NCI-H1694 (cell line): ENCODE data around the gene CNIH4.
"Not testable (repeated sequence)": the region's sequence is repeated elsewhere in the genome, so short reads cannot be mapped to it uniquely, and the experiment has no call there.

Source experiments
- DNase-seq: peaks from one replicate; lab custom pipeline; 2025; lab: John Stamatoyannopoulos, UW

The CNIH4 gene

DNA sequence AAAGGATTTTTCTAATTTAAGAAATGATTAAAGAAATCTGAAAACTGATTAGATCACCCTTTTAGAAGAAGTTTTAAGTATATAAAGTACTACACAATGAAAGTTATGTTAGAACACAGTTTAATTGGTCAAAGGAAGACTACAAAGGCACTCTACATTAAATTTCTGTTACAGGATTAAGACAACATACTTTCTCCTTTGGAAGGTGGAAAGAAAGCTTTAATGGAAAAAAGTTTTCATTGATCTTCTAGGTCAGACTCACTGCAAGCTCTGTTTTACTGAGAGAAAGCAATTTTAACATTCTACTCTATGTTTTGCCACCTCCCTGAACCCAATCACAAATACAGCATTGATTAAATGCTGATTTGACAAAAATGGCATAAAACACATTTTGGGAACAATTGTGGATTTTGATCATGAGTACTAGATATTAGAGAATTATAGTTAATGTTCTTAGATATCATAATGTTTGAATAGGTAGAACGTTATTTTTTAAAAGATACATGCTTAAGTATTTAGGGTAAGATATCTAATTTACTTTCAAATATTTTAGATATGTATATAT, 45.9 kb downstream of the CNIH4 start:
- DNase-seq: no peak

DNA sequence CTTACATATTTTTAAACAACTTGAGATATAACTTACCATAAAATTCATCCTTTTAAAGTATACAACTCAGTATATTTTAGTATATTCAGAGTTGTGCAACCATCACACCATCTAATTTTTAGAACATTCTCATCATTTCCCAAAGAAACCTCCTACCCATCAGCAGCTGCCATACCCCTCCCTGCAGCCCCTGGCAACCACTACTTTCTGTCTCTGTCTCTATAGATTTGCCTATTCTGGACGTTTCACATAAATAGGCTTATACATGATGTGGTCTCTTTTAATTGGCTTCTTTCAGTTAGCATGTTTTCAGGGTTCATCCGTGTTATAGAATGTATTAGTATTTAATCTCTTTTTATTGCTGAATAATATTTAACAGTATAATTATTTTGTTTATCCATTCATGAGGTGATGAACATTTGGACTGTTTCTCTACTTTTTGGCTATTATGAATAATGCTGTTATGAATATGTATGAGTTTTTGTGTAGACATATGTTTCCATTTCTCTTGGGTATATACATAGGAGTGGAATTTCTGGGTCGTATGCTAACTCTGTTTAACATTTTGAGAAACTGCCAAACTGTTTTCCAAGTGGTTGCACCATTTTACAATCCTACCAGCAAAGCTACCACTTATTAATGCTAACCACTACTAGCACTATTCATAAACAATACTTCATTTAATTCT, 48.4 kb downstream of the CNIH4 start:
- DNase-seq: no peak

DNA sequence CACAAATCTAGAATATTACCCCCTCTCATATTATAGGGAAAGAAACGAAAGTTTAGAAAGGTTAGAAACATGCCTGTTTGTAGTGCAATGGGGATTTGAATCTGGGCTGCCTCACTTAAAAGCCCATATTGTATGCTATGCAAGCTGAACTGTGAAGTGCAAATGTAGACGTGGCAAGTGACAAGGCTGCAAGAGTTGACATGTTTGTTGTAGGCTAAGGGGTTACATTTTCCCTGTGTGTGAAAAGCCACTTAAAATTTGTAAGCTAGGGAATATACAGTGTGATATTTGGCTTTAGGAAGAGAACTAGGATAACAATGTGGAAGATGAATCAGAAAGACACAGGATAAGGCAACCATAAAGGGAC, 48.9 kb downstream of the CNIH4 start:
- no peak for DNase-seq

DNA sequence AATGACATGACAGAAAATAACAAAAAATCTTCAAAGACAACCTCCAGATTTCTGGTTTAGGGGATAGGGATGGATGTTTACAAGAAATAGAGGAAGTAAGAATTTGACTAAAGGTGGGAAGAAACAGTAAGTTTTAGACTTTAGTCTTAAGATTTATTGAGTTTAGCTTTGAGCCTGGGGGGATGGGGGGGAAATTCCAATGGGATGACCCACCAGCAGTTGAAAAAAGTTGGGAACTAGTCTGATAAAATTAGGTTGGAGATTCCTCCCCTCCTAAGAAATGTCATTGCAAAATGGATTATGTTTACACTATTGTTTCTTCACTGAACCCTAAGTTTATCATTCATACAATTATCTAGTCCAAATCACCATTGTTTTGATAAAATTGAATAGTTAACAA, 49.5 kb downstream of the CNIH4 start:
- no peak for DNase-seq

DNA sequence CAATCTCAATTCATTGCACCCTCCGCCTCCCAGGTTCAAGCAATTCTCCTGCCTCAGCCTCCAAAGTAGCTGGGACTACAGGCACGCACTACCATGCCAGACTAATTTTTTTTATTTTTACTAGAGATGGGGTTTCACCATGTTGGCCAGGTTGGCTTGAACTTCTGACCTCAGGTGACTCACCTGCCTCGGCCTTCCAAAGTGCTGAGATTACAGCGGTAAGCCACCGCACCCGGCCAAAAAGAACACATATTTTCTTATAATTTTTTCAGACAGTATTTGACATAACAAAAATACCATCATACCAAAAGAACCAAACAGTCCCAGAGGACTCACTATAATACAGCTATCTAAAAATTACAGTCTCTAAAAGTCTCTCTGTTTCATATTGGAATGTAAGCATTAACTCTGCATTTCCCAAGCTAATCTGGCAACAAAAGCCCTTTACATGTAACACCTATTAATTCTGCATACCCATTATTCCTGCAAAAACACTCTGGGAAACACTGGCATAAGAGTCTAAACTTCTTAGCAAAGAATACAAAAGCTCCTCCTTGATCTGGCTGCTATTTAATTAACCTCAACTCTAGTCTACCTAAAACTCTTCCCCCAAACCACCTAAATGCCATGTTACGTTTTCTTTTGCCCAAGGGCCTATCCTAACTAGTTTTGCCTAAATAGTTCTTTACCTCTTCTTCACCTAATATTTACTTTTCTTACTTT, 51.1 kb downstream of the CNIH4 start:
- DNase-seq: no peak

DNA sequence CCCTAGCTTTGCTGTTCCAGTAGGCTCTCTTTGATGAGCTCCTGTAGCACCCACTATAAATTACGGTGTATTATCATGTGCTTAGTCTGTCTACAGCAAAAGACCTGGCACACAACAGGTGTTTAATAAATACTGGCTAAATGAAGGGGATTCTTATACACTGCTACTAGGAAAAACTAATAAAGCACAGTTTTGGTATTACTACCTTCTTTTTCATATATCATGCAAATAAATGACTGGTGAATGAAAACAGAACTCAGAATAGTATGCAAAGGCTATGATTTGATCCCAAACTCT, 51.6 kb downstream of the CNIH4 start:
- DNase-seq: no peak

DNA sequence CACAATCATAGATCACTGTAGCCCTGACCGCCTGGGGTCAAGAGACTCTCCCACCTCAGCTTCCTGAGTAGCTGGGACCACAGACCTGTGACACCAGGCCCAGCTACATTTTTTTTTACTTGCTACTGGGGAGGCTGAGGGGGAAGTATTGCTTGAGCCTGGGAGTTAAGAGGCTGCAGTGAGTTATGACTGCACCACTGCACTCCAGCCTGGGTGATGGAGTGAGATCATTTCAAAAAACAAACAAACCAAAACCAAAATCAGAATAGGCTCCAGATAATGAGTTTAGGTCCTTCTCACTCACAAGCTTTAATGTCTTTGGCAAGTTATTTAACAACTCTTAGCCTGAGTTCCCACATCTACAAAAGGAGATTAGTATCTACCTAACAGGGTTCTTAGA, 55.1 kb downstream of the CNIH4 start:
- no peak for DNase-seq

DNA sequence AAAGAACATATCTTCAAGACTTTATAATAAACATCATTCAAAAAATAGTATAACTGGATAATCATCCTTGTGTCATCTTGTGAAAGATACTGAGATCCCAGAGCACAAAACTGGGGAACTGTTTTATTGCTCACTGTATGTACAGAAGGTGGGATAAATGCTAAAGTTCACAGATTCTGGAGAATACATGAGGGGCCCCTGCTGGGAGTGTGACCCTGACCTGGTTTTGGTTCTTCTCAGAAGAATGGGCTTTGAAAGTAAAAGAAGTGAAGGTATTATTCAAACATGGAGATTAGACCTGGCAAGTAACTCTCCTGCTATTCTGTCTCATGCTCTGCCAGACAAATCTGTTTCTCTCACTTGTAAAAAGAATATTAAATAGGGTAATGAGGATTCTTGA, 63.4 kb downstream of the CNIH4 start:
- DNase-seq: no peak

DNA sequence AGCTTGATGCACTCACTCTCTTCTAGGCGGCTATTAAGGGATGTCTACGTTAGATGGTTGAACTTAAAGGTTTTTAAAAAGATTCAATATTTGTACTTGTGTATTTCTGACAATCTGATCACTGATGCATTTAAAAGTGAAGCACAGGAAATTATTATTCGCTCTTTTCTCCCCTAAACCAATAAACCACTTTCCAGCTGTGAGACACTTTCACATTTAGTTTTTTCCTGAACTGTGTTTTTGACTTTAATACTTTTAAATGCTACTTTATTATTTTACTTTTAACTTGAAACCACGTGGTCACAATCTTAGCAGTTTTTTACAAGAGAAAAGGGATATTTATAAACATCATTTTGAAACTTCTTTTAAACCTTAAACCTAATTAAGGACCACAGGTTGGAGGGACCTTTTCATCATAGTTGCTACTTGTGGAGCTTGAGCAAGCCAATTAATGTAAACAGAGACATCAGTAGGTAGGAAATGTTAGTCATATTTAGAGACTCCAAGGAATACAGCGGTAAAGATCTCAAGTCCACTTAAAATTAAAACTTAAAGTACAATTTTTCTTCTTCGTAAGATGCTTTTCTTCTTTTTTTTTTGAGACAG, 68.7 kb downstream of the CNIH4 start:
- DNase-seq: no peak

DNA sequence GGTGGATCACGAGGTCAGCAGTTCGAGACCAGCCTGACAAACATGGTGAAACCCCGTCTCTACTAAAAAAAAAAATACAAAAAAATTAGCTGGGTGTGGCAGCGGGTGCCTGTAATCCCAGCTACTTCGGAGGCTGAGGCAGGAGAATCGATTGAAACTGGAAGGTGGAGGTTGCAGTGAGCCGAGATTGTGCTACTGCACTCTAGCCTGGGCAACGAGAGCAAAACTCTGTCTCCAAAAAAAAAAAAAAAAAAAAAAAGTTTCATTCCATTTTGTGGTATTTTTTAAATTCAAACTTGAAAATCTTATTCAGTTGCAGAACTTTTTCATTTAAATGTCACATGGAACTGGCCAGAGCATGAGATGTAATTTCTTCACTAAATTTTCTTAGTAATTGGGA, 70.2 kb downstream of the CNIH4 start:
- not testable (repeated sequence) for DNase-seq

DNA sequence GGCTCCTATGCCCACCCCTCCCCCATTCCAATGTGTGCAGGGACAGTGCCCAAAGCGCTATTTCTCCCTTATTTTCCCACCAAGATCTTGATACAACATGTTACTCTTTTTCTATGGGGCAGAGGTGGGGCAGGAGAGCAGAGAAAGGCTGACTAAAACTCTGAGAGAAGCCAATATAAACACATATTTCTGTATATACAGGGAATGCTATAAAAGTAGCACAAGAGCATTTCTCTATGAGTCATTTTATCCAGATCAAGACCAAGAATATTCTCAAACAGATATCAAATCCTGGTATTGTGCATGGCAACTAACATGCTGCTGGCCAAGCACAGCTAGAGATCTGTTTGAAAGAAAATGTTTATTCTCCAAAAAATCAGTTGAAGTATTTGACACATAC, 70.7 kb downstream of the CNIH4 start:
- no peak for DNase-seq

DNA sequence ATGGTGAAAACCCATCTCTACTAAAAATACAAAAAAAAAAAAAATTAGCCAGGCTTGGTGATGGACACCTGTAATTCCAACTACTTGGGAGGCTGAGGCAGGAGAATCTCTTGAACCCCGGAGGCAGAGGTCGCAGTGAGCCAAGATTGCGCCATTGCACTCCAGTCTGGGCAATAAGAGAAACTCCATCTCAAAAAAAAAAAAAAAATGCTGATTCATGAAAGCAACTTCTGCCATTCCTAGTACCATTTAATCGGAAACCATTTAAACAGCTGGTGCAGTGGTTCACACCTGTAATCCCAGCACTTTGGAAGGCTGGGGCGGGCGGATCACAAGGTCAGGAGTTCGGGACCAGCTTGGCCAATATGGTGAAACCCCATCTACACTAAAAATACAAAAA, 72.0 kb downstream of the CNIH4 start:
- DNase-seq: not testable (repeated sequence)
